ENCODE measurements around the gene CUX1. TPM values are rescaled to one million over a fixed set of nuclear protein-coding genes. Genes with fewer than 3 reads are reported as not detected.

Gene CUX1
- total RNA-seq, 1 donor from 2014 or later = 40.5 TPM

- Histone ChIP-seq H3K27me3 (ENCODE audit: control insufficient read depth, insufficient read depth, low read length) (no peaks in the 10 kb centered on the region), H3K4me3 (ENCODE audit: low read depth, low read length) (no peak overlapping the region), H3K36me3 (ENCODE audit: control insufficient read depth, insufficient read depth, low read length) (no peaks in the 10 kb centered on the region)
- FAIRE-seq (no peak), DNase-seq (ENCODE audit: low read depth) (no peak)
- no peak for TF ChIP-seq CTCF (IDR thresholded peaks at IDR 0.05; ENCODE audit: insufficient read depth, low read length, severe bottlenecking)
Measured at GRCh38 chr7:102147008-102147407, 329.6 kb downstream of the CUX1 start.

GRCh38 chr7:102148799-102149198 lies 331.4 kb downstream of the CUX1 start:
- FAIRE-seq = no peak

GRCh38 chr7:102149416-102149815 lies 332.0 kb downstream of the CUX1 start:
- no peak for DNase-seq (ENCODE audit: low read depth)
- no peak for TF ChIP-seq CTCF (IDR thresholded peaks at IDR 0.05; ENCODE audit: insufficient read depth, low read length, severe bottlenecking)
- Histone ChIP-seq H3K36me3 (ENCODE audit: control insufficient read depth, insufficient read depth, low read length) (no peaks in the 10 kb centered on the region), H3K4me3 (ENCODE audit: low read depth, low read length) (no peak overlapping the region), H3K27me3 (ENCODE audit: control insufficient read depth, insufficient read depth, low read length) (no peaks in the 10 kb centered on the region)
- no peak for FAIRE-seq

More at GRCh38 chr7:102148799-102149198, 331.4 kb downstream of the CUX1 start:
- no peak for DNase-seq (ENCODE audit: low read depth)
- no peak for TF ChIP-seq CTCF (IDR thresholded peaks at IDR 0.05; ENCODE audit: insufficient read depth, low read length, severe bottlenecking)
- H3K4me3 ChIP-seq (ENCODE audit: low read depth, low read length) = no peak overlapping the region
- H3K36me3 ChIP-seq (ENCODE audit: control insufficient read depth, insufficient read depth, low read length) = no peaks in the 10 kb centered on the region
- H3K27me3 ChIP-seq (ENCODE audit: control insufficient read depth, insufficient read depth, low read length) = no peaks in the 10 kb centered on the region

GRCh38 chr7:102150266-102150665 lies 332.8 kb downstream of the CUX1 start:
- H3K4me3 ChIP-seq (ENCODE audit: low read depth, low read length) = no peak overlapping the region
- no peaks in the 10 kb centered on the region for H3K27me3 ChIP-seq (ENCODE audit: control insufficient read depth, insufficient read depth, low read length)
- DNase-seq (ENCODE audit: low read depth) = no peak
- no peak for TF ChIP-seq CTCF (IDR thresholded peaks at IDR 0.05; ENCODE audit: insufficient read depth, low read length, severe bottlenecking)
- no peaks in the 10 kb centered on the region for H3K36me3 ChIP-seq (ENCODE audit: control insufficient read depth, insufficient read depth, low read length)
- FAIRE-seq = no peak

- Histone ChIP-seq H3K36me3 (ENCODE audit: control insufficient read depth, insufficient read depth, low read length) (peaks cover 2% of the 10 kb centered on the region), H3K4me3 (ENCODE audit: low read depth, low read length) (no peak overlapping the region), H3K27me3 (ENCODE audit: control insufficient read depth, insufficient read depth, low read length) (no peaks in the 10 kb centered on the region)
- no peak for TF ChIP-seq CTCF (IDR thresholded peaks at IDR 0.05; ENCODE audit: insufficient read depth, low read length, severe bottlenecking)
- peak; percentile 94 for DNase-seq (ENCODE audit: low read depth)
- peak; percentile 7 for FAIRE-seq
Measured at GRCh38 chr7:102152672-102153598, 335.5 kb downstream of the CUX1 start.
